ENCODE data around the gene TENT5D.

- TF ChIP-seq CTCF (conservative IDR thresholded peaks at IDR 0.05) (no peak), ZFX (IDR thresholded peaks at IDR 0.05) (no peak)
Measured at GRCh38 chrX:80486299-80486698, 66.1 kb downstream of the TENT5D start.

All from C4-2B (cell line).